GM21360 (cell line): ENCODE data around the gene CALHM1.

Experiments used
- ATAC-seq: cut with Tn5 transposase; IDR thresholded peaks from one replicate; pipeline ENCODE4 v1.9.1; 2021; ENCODE audit warnings: mild to moderate bottlenecking, moderate library complexity; ENCODE audit not compliant: unreplicated experiment

Gene CALHM1

DNA sequence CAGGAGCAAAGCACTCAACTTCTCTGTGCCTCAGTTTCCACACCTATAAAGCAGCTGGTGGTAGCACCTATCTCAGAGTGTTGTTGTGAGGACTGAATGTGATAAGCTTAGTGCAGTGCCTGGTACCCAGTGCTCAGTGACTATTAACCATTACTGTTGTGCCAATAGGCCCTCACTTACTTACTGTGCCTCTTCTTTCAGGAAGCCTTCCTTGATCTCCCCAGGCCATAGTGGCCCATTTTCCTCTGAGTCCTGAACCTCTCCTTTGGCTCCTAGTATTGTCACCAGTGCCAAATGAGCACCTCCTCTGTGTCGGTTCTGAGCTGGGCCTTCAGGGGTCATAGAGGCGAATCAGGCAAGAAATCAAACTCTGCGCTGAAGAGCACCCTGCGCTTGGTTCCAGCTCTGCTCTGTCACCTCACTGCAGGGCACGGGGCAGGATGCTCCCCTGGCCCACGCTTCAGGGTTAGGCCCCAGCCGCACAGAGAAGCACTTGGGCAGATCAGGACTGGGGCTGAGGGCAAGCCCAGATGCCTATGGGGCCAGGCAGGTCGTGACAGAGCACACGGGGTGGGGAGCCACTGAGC lies 2.5 kb downstream of the CALHM1 start:
- no peak for ATAC-seq

DNA sequence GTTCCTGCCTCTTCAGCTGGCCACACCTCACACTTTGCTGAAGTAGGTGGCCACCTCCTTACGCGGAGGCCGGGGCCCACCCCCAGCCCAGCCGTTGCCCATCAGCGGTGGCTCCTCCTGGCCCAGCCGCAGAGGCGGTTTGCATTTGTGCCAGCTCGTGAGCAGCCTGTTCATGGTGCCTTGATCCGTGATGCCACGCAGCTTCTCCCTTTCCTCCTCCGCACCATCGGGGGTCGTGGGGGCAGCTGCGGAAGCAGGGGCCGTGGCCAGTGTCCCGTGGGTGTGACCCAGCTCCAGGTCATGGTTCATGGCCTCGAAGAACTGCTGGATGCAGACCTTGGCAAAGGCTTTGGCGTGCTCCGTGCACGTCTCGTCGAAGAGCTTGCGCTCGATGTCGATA lies 3.5 kb downstream of the CALHM1 start:
- no peak for ATAC-seq

- no peak for ATAC-seq
Measured at GRCh38 chr10:103454026-103454425, 4.7 kb downstream of the CALHM1 start.

- no peak for ATAC-seq
Measured at GRCh38 chr10:103452506-103453230, 6.0 kb downstream of the CALHM1 start.

DNA sequence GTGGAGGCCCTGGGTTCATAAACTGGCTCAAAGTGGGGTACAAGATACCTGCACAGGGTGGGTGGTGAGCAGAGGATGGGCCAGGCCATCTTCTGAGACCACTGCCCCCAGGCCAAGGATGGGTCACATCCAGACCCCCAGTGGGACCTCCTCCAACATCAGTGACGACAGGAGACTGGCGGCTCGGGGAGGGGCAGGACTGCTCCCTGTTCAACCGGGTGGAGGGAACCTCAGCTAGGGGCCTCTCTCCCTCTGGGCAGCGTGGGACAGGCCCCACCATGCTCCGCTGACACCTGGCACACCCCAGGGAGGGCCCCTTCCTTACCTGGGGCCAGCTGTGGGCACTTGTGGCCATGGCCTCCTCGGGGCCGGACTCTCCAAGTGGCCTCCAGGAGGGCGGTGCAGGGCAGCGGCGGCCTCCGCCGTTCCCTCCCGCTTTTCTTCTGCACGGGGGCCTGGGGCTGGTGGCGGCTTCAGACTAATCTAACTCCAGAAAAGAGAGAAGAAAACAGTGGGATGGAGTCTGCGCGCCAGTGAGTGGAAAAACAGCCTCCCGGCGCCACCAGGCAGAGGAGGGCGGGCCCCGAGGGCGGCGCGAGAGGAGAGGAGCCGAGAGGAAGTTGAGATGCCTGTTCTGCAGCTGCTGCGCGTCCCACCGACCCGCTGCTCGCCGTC lies 6.7 kb downstream of the CALHM1 start, which contains the start of gene CALHM2:
Gene CALHM2 (minus strand): TSS at position 540 of the 675 bp plus-strand sequence. CDS start 2,429 bp downstream, outside the sequence.
- ATAC-seq = peak; percentile 66

GRCh38 chr10:103451091-103451813 lies 7.4 kb downstream of the CALHM1 start:
- no peak for ATAC-seq

- ATAC-seq = no peak
Measured at GRCh38 chr10:103450201-103450695, 8.5 kb downstream of the CALHM1 start.

DNA sequence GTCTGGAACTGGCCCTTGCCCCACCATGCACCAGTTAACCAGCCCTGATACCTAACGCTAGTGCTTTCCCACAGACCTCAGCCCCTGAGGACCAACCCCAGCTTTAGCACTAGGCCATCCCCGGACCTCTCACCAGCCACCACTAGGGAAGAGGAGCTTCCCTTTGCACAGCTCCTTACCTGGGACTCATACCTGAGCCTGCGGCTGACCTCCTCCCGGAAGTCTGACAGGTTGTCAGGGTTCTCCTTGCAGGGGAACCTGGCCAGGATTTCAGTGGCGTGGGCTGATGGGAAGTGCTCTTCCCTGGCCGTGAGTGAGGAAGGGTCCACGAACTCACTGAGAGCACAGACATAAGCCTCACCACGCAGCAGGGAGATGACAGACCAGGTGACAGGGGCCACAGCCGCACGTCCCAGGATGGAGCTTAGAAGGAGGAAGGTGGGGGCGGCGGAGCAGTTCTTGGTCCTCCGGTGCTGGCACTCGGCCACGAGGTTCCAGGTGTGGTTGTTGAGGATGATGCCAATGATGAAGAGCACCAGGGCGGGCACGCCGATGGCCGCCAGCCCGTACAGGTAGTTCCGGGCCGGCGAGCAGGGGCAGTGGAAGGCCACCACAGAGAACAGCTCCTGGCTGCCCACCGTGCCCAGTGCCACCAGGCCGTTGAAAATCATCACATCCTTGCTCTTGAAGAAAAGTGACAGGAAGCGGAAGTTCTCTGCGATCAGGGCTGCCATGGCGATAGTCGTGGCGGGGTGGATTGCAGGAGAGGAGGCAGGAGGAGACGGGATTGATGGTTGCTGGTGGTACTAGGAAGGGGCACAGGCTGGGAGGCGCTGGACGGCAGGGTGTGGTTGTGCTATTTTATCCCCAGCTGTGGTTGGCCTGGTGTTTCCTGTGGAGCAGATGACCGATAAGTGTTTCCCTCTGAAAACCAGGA lies 9.2 kb downstream of the CALHM1 start:
- no peak for ATAC-seq

- ATAC-seq = no peak
Measured at GRCh38 chr10:103448746-103449145, 10.0 kb downstream of the CALHM1 start.

DNA sequence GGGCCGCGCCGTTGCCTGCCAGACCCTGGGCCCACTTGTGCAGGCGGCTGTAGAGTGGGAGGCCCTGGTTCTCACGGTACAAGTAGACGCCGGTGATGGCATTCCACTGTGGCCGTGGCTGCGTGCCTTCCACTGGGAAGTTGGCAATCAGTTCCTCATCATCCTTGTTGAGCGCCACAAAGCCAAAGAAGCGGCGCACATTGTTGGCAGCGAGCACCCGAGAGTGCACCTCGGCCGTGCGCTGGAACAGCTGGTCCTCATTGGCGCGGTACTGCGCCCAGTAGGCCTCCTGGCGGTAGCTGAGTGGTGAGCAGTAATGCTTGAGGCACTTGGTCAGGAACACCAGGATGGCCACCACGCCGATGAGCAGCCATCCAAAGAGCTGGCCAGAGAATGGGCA lies 11.5 kb downstream of the CALHM1 start:
- ATAC-seq = no peak

DNA sequence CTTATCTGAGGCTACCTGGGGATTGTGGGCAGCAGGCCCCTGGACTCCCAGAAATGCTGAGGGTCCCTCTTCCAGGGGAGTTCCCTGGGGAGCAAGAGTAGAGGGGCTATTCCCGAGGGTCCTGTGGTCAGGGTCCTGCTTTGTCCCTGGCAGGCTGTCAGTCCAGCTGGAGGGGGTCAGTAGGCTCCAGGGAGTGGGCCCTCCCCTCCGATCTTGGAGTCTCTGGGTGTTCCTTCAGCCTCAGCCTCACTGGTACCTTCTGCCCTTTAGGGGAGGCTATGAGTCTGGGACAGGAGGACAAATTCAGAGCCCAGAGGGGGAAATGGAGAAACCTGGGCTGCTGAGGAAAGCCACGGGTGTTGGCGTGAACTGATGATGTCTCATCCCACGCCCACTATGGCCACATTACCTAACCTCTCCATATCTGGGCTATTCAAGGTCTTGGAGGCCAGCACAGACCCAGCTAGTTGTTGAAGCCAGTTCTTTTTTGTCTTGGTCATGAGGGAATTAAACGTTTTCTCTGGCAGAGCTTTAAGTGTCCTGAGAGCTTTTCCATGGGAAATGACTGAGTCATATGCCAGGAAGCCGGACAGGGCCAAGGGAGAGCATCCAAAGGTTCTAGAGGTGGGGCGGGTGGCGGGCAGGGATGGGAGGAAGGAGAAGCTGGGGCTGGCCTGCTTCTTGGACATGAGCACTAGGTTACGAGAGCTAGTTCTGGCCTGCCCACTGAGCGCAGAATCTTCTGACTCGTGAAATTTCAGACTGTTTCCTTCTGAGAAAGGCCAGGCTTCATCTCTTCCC lies 12.7 kb downstream of the CALHM1 start:
- ATAC-seq = no peak

GRCh38 chr10:103445366-103445765 lies 13.3 kb downstream of the CALHM1 start:
- ATAC-seq = no peak

GRCh38 chr10:103444478-103444877 lies 14.2 kb downstream of the CALHM1 start:
- ATAC-seq = no peak

- ATAC-seq = no peak
Measured at GRCh38 chr10:103443475-103444185, 15.1 kb downstream of the CALHM1 start.

DNA sequence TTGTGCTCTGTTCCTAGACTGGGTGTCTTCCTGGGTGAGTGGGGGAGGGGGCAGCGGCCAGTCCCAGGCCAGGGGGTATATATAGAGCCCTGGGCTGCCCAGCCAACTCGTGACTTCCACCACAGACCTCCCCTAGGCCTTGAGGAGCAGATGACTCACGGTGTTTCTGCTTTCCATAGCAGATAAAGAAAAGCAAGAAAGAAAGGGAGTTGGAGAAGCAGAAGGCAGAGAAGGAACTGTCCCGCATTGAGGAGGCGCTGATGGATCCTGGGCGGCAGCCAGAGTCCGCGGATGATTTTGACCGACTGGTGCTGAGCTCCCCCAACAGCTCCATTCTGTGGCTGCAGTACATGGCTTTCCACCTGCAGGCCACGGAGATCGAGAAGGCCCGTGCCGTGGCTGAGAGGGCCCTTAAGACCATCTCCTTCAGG lies 16.7 kb downstream of the CALHM1 start:
- ATAC-seq = no peak

DNA sequence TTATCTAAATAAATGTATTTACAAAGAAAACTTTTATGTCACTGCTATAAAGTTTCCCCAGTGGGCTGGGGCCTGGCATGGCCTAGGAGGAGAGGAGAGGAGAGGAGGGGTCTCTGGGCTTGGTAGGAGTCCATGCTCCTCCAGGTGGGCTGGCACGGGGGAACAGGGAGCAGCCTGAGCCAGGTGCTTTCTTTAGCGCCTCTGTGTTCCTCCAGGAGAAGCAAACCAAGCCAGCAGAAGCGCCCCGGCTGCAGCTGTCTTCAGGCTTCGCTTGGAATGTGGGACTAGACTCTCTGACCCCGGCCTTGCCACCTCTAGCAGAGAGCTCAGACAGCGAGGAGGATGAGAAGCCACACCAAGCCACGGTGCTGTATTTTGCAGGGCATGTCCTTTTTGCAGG lies 17.1 kb downstream of the CALHM1 start:
- ATAC-seq = no peak

DNA sequence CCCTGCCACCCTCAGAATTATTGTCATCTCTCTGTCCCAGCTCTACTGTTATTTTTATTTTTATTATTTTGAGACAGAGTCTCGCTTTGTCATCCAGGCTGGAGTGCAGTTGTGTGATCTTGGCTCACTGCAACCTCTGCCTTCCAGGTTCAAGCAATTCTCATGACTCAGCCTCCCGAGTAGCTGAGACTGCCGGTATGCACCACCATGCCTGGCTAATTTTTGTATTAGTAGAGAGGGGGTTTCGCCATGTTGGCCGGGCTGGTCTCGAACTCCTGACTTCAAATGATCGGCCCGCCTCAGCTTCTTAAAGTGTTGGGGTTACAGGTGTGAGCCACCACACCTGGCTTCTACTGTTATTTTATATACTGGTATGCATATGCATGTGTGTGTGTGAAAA lies 17.5 kb downstream of the CALHM1 start:
- no peak for ATAC-seq

- no peak for ATAC-seq
Measured at GRCh38 chr10:103440416-103440815, 18.3 kb downstream of the CALHM1 start.

DNA sequence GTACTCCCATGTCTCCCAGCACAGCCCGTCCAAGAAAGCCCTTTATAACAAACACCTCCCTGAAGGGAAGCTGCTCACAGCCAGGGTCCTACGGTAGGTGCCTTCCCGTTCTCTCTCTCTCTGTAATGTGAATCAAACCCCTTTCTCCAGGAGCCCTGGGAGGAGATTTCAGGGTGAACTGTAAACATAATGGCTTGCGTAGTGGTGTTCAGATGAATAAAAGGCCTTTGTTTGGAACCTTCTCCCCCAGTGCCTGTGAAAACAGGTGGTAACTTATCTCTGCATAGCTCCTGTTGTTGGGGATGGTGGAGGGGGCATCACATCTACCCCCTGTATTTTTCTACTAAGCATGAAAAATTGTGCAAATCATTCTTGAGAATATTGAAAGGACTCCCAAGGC lies 18.9 kb downstream of the CALHM1 start:
- no peak for ATAC-seq
